ENCODE data around the gene SNTB2.

SNTB2 gene

DNA sequence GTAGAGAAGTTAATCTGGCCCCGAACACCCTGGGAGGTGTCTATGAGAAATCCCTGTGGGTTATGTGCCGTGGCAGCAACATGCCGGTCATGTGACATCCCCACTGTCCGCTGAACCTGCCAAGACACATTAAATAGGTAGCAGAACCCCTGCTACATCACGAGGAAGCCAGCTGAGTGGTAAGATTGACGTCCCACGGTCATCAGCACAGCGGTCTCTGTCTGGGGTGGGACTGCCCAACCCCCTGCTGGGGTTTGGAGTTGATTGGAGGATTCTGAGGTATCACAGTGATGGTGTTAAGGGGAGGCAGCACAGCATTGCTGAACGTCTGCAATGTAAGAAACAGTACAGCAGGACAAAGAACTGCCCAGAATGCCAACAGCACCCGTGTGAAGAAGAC is 162.6 kb downstream of the SNTB2 start:
- DNase-seq = no peak

DNA sequence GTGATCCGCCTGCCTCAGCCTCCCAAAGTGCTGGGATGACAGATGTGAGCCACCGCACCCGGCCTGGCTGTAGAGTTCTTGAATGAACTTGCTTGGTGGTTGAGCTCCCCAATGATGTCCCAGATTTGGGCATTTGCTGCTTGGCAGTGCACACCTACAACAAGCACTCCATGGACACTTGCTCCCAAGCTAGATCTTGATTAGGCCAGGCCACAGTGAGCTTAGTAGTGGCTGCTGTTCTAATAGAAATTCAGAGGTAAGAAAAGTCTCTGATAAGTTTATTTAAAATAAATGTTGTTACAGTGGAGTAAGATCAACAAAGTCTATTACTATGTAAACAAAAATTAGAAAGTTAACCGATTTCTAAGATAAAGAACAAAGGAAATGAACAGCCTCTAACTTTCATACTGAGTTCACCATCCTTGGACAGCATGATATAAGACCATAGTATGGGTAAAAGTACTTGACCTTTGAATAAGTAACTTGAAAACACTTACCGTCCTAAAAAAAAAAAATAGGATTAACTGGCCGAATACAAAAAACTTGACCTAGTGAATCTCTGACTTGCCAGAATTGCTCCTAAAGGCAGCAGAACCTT is 163.7 kb downstream of the SNTB2 start:
- DNase-seq = no peak

DNA sequence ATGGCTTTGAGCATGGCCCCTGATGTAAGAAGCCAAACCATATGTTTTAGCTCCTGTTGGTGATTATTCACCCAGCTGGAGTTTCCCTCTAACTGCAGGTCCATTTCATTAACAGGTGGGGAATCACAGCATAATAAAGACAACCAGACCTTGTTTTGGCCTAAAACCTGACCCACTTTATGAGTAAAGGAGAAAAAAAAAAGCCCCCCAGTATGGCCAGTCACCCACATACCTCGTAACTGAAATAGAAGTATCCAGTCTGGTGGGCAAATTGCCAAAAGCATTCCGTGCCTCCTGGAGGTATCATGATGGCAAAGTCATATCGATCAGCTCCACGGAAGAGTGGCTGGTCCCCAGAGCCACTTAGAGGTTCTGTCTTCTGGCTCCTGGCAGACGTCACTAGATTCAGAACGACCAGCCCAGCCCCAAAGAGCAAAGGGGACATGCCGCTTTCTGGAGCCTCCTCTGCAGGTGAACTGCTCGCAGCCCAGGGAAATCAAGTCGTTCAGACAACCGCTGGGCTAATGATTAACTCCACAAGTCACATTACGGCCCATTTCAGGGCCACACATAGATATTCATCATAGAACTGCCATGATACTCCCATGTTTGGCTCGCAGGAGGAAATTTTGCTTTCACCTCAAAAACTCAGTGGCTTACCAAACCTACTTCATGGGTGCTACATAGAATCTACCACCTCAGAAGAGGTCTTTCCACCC is 164.5 kb downstream of the SNTB2 start, which contains the start of gene TMED6:
TMED6 (minus strand) TSS at position 478 of the 719 bp plus-strand sequence; CDS start at position 445, 33 bp downstream.
- no peak for DNase-seq

Data from activated naive CD4-positive, alpha-beta T cell (primary cell).